GM12891 (cell line): ENCODE results near the gene DZIP1.

Source experiments
- POLR2AphosphoS5 ChIP-seq: IDR thresholded peaks from 2 replicates; pipeline ENCODE4 v1.6.1; 2011; ENCODE audit warnings: low read depth, low read length, control low read depth
- POU2F2 ChIP-seq: IDR thresholded peaks from 2 replicates; pipeline ENCODE4 v1.6.1; 2011; ENCODE audit warnings: low read depth, mild to moderate bottlenecking, control low read depth, low read length, moderate library complexity

DNA sequence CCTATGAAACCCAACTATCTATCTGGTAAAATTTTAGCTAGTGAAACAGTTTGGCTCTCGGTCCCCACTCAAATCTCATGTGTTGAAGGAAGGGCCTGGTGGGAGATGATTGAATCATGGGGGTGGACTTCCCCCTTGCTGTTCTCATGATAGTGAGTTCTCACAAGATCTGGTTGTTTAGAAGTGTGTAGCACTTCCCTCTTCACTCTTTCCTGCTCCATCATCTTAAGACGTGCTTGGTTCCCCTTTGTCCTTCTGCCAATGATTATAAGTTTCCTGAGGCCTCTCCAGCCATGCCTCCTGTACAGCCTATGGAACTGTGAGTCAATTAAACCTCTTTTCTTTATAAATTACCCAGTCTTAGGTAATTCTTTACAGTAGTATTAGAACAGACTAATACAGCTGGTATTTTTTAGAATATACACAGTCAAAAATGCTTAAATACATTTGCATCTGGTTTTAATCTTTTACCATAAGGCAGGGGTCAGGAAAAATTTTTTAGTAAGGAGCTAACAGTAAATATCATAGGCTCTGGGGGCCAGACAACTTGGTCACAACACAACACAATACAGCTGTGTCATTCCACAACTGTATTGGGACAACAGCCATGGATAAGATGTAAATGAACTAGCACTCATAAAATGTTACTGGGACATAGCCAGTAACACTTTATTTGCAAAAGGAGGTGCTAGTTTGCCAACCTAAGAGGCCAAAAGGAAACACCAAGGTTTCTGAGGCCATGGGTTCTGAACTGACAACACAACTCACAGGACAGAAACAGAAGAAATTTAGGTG is 24.3 kb downstream of the DZIP1 start:
- TF ChIP-seq POU2F2 (no peak), POLR2AphosphoS5 (no peak)
